Subcutaneous abdominal adipose tissue (tissue), 5 donors: ENCODE measurements around the gene TRIM2.

ENCODE experiments used
- H3K27ac ChIP-seq: one replicate; pipeline ENCODE4 v1.7.0; 2013; ENCODE audit warnings: low read depth, mild to moderate bottlenecking, inconsistent platforms, low read length, moderate library complexity
- H3K27me3 ChIP-seq, 5 donors: one replicate each; pipeline ENCODE4 v1.7.0; 2013; ENCODE audit warnings: low read length in 5 of 5, inconsistent platforms in 1 of 5; ENCODE audit not compliant: control insufficient read depth in 5 of 5, insufficient read depth in 4 of 5
- H3K36me3 ChIP-seq, 5 donors: one replicate each; pipeline ENCODE4 v1.7.0; 2013; ENCODE audit warnings: low read length in 5 of 5; ENCODE audit not compliant: control insufficient read depth in 5 of 5, insufficient read depth in 5 of 5
- H3K4me1 ChIP-seq, 5 donors: one replicate each; pipeline ENCODE4 v1.7.0; 2013; ENCODE audit warnings: low read length in 5 of 5, mild to moderate bottlenecking in 3 of 5, moderate library complexity in 1 of 5; ENCODE audit not compliant: control insufficient read depth in 5 of 5, insufficient read depth in 5 of 5
- H3K4me3 ChIP-seq, 5 donors: one replicate each; pipeline ENCODE4 v1.7.0; 2013; ENCODE audit warnings: low read length in 5 of 5, low read depth in 1 of 5
- H3K9ac ChIP-seq, 5 donors: one replicate each; pipeline ENCODE4 v1.7.0; 2013; ENCODE audit warnings: low read length in 5 of 5, mild to moderate bottlenecking in 4 of 5, moderate library complexity in 3 of 5
- H3K9me3 ChIP-seq, 5 donors: one replicate each; pipeline ENCODE4 v1.7.0; 2013; ENCODE audit warnings: low read length in 5 of 5; ENCODE audit not compliant: control insufficient read depth in 5 of 5
- donor health status: healthy.
- donor health status: healthy.
- donor health status: healthy.
- donor health status: healthy.
- donor health status: healthy.

The TRIM2 gene

DNA sequence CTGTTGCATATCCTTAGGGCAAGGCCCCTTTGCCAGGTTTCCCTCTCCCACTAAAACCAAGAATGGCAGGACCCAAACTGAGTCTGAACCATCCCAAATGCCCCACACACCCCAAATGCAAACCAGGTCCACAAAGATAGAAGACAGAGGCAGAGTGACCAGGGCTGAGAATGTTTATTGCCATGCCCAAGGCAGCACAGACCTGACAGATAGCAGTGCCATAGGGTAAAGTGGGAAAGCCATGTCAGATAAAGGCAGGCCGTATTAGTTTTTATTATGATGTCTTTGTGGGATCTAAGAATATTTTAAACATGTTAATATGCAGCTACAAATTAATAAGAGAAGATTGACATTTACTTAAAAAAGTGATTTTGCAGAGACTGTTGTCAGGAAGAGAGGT is 110.7 kb downstream of the TRIM2 start:
- no peak overlapping the region for H3K9ac ChIP-seq
- no peak overlapping the region for H3K27ac ChIP-seq
- no peaks in the 10 kb centered on the region for H3K9me3 ChIP-seq

DNA sequence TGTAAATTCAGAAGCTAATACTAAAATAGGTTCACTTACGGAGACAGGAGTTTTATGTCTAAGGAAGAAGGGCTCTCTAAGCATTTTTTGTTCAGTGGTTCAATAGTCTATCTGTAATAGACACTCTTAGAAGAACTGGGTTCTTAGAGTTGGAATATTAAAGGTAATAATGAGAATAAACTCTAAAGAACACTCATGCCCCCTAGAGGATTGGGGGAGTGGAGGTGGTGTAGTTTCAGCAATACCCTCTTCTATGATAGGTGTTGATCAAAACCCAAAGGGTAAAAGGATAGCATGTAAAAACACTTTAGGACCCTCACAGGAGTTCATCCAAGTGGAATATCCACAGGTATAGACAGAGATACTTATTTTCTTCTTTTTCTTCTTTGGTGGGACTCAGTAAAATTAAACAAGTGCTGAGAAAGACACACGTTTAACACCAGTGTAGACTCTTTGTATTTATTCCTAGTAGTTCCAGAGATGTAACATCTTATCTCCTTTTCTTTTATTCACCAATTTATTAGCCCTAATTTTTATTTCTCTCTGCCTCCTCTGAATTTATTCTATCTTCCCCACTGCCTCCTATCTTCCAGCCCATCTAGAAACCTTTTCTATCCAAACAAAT is 114.6 kb downstream of the TRIM2 start:
- Histone ChIP-seq H3K36me3 (peaks cover 4 to 10% (median 9%) of the 10 kb centered on the region in 5 donors), H3K27ac (no peak overlapping the region), H3K9ac (no peak overlapping the region), H3K4me1 (no peaks in the 10 kb centered on the region), H3K9me3 (no peaks in the 10 kb centered on the region), H3K27me3 (no peaks in the 10 kb centered on the region), H3K4me3 (no peak overlapping the region)

More for the DNA sequence above, 110.7 kb downstream of the TRIM2 start:
- no peaks in the 10 kb centered on the region for H3K27me3 ChIP-seq
- H3K4me3 ChIP-seq: no peak overlapping the region
- H3K36me3 ChIP-seq: peaks cover 0 to 3% (median 2%) of the 10 kb centered on the region in 5 donors
- no peaks in the 10 kb centered on the region for H3K4me1 ChIP-seq

DNA sequence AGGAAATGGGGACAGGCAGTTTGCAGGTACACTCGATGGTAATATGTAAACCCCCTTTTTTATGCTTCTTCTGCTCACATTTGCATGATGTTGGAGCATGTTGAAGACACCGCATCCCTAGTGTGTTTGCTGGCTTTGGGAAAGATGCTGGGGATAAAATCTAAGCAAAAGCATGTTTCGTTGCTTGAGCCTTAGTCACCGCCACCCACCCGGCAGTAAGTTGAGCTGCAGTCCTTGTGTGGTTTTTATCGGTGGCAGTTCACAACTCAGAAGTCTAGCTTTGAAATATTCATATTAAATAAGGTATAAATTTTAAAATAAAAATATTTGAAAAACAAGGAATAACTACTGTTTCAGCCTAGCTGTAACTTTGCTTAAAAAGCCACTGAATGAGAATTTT is 118.5 kb downstream of the TRIM2 start:
- Histone ChIP-seq H3K36me3 (peaks cover 5 to 13% (median 8%) of the 10 kb centered on the region in 5 donors), H3K27me3 (no peaks in the 10 kb centered on the region), H3K4me3 (no peak overlapping the region), H3K27ac (no peak overlapping the region), H3K9ac (no peak overlapping the region), H3K9me3 (no peaks in the 10 kb centered on the region), H3K4me1 (no peaks in the 10 kb centered on the region)

DNA sequence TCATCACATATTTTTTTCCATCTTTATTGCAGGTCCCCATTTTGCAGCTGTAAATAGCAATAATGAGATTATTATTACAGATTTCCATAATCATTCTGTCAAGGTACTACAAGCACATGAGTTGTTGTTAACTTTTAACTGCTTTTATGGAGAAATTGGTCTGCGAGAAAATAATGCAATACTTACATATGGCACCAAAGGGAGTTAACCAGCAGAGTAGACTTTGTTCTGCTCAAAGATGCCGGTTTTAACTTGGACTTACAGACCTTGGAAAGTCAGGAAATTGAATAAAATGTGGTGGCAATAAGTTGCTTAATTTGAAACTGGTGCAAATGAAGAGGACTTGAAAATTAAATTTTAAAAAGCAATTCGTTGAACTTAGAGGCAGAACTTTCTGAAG is 119.8 kb downstream of the TRIM2 start:
- H3K27me3 ChIP-seq: no peaks in the 10 kb centered on the region
- H3K9me3 ChIP-seq: no peaks in the 10 kb centered on the region
- H3K4me3 ChIP-seq: no peak overlapping the region
- H3K9ac ChIP-seq: no peak overlapping the region
- H3K27ac ChIP-seq: no peak overlapping the region
- no peaks in the 10 kb centered on the region for H3K4me1 ChIP-seq
- peaks cover 5 to 17% (median 8%) of the 10 kb centered on the region in 5 donors for H3K36me3 ChIP-seq

DNA sequence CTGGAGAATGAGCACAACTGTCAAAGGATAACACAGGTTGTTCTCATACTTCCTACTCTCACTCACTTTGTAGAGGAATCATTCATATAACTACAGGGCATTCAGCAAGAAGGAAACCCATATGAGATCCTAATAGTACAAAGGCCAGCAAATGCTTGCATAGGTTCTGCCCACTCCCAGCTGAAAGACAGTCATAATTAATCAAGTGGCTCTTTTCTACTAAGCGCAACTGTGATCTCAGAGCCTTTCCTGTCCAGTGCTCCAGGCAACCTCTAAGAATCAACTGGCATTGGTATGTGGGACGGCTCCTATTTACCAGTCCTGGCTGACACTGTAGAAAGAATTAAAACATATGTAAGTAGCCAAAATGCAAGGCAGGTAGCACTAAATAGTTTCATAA is 121.3 kb downstream of the TRIM2 start:
- Histone ChIP-seq H3K36me3 (peaks cover 2 to 17% (median 8%) of the 10 kb centered on the region in 5 donors), H3K4me1 (no peaks in the 10 kb centered on the region), H3K27ac (no peak overlapping the region), H3K9me3 (no peaks in the 10 kb centered on the region), H3K27me3 (no peaks in the 10 kb centered on the region), H3K9ac (no peak overlapping the region), H3K4me3 (no peak overlapping the region)

DNA sequence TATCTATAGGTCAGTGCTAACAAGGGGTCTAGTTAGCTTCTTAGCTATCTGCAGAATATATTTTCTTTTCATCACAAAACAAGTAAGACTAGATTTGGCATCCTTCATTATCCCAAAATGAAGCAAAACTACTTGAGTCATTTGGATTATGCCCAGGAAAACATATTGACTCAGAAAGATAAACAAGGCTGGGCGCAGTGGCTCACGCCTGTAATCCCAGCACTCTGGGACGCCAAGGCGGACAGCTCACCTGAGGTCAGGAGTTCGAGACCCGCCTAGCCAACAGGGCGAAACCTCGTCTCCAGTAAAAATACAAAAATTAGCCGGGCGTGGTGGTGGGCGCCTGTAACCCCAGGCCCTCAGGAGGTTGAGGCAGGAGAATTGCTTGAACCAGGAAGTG is 122.3 kb downstream of the TRIM2 start:
- Histone ChIP-seq H3K9ac (no peak overlapping the region), H3K9me3 (no peaks in the 10 kb centered on the region), H3K27me3 (no peaks in the 10 kb centered on the region), H3K27ac (no peak overlapping the region), H3K36me3 (peaks cover 2 to 13% (median 6%) of the 10 kb centered on the region in 5 donors), H3K4me1 (no peaks in the 10 kb centered on the region), H3K4me3 (no peak overlapping the region)

DNA sequence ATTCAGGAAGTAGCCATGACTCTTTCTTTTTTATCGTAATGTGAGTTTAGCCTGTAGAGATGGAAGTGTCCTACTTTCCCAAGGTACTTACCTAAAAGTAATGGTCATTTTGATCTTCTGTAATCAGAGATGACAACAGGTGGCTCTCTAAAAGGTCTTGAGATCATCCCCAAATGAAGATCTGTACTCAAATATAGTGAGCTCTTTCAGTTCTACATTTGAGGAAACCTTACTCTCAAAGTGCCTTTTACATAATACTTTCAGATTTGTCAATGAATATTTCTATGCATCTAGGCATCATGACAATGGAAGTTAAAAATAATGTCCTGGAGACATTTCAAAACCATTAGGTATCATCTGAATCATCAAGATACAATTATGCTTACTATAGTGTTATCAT is 123.0 kb downstream of the TRIM2 start:
- H3K4me1 ChIP-seq: no peaks in the 10 kb centered on the region
- no peak overlapping the region for H3K4me3 ChIP-seq
- H3K27ac ChIP-seq: no peak overlapping the region
- H3K27me3 ChIP-seq: no peaks in the 10 kb centered on the region
- no peak overlapping the region for H3K9ac ChIP-seq
- no peaks in the 10 kb centered on the region for H3K9me3 ChIP-seq
- H3K36me3 ChIP-seq: peaks cover 2 to 13% (median 6%) of the 10 kb centered on the region in 5 donors

DNA sequence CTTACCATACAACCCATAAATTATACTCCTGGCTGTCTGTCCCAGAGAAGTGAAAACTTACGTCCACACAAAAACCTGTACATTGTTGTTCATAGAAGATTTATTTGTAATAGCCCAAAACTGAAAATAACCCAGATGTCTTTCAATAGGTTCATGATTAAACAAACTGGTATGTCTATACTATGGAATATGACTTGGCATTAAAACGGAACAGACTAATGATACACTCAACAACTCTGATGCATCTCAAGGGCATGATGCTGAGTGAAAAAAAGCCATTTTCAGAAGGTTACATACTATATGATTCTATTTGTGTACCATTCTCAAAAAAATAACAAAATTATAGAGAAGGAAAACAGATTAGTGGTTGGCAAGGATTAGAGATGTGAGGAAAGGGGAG is 128.7 kb downstream of the TRIM2 start:
- H3K36me3 ChIP-seq: peaks cover 0 to 4% (median 0%) of the 10 kb centered on the region in 5 donors
- no peaks in the 10 kb centered on the region for H3K27me3 ChIP-seq
- H3K27ac ChIP-seq: no peak overlapping the region
- no peak overlapping the region for H3K4me3 ChIP-seq
- no peaks in the 10 kb centered on the region for H3K4me1 ChIP-seq
- H3K9me3 ChIP-seq: no peaks in the 10 kb centered on the region
- no peak overlapping the region for H3K9ac ChIP-seq

DNA sequence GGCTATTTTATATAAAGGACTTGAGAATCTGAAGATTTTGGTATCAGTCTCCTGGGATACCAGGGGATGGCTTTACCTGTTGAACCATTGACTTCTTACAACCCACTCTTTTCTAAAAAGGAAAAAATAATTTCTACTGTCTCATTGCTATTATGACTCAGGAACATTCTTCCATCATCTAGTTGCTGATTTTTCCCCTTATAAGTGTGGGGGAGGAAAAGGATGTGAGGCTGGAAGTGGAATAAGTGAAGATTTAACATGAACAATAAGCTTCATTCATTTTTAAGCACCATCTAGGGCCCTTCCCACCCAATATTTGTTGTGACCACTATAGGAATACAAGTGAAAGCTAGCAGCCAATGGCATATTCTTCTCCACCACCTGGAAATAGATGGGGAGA is 129.6 kb downstream of the TRIM2 start:
- Histone ChIP-seq H3K4me3 (no peak overlapping the region), H3K27me3 (no peaks in the 10 kb centered on the region), H3K36me3 (peaks cover 0 to 4% (median 0%) of the 10 kb centered on the region in 5 donors), H3K9ac (no peak overlapping the region), H3K9me3 (no peaks in the 10 kb centered on the region), H3K4me1 (no peaks in the 10 kb centered on the region), H3K27ac (no peak overlapping the region)

DNA sequence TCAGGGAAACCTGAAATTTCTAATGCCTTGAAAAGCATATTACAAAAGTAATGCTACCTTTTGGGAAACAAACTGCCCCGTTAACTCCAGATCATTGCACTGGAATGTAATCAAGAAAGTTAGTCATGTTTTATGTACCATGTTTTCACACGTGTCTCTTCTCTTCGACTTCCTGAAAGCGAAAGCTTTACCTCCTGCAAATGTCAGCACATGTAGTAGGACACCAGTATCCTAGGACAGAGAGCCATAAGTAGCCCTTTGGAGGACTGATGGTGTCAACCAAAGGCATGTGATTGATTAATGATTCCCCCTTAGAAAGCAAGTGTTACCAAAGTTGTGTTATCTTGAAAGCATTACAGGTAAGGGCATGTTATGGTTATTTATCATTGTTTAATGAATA is 131.4 kb downstream of the TRIM2 start:
- Histone ChIP-seq H3K9me3 (no peaks in the 10 kb centered on the region), H3K9ac (no peak overlapping the region), H3K27me3 (no peaks in the 10 kb centered on the region), H3K4me1 (no peaks in the 10 kb centered on the region), H3K4me3 (no peak overlapping the region), H3K36me3 (peaks cover 0 to 4% (median 0%) of the 10 kb centered on the region in 5 donors), H3K27ac (no peak overlapping the region)
